Left lung (tissue), 10 donors: ENCODE data around the gene PRPSAP1. TPM values are rescaled to one million over a fixed set of nuclear protein-coding genes. Genes with fewer than 3 reads are reported as not detected.

Experiments used
- ATAC-seq: fragments of 200-7000 bp; cut with Tn5 transposase; one replicate; pipeline ENCODE4 v1.9.1; 2020; ENCODE audit warnings: moderate library complexity
- DNase-seq, 4 donors: peaks; one replicate each; pipeline ENCODE4 v3.0.0-alpha.2; 2013 to 2020
- H3K27ac ChIP-seq, 2 donors: fragments of 200-600 bp; sonication (generic) in 1 of 2; one replicate each; pipeline versions ENCODE4 v1.5.0 to v1.8.0; 2020 to 2021
- H3K27me3 ChIP-seq, 2 donors: fragments of 200-600 bp; sonication (generic) in 1 of 2; one replicate each; pipeline versions ENCODE4 v1.5.0 to v1.8.0; 2020 to 2021
- H3K36me3 ChIP-seq, 2 donors: fragments of 200-600 bp; sonication (generic) in 1 of 2; one replicate each; pipeline versions ENCODE4 v1.5.0 to v1.8.0; 2020 to 2021
- H3K4me1 ChIP-seq, 2 donors: fragments of 200-600 bp; one replicate each; pipeline ENCODE4 v1.8.0; 2021
- H3K4me3 ChIP-seq, 2 donors: fragments of 200-600 bp; sonication (generic) in 1 of 2; one replicate each; pipeline versions ENCODE4 v1.5.0 to v1.8.0; 2020 to 2021; ENCODE audit warnings: mild to moderate bottlenecking in 1 of 2
- H3K9me3 ChIP-seq, 2 donors: fragments of 200-600 bp; sonication (generic) in 1 of 2; one replicate each; pipeline versions ENCODE4 v1.5.0 to v1.8.0; 2020 to 2021
- intact Hi-C, 2 donors: fragments of 100-400 bp; cut with DNase I; formaldehyde crosslinking; loops; one replicate each; pipeline versions ENCODE4 v1.11.2 to v1.14.2; 2022
- polyA plus RNA-seq, 6 donors: library from polyadenylated mRNA; unstranded; fragments of 120-200 nt; gene quantifications; one replicate each; pipeline ENCODE4 v1.2.1, GENCODE V29; 2013; ENCODE audit not compliant: insufficient read length in 6 of 6
- total RNA-seq, 2 donors: library from RNA; stranded (reverse); fragmentation: NEBNext Ultra II Directional; extraction: Animal tissue kit (Norgen Biotek cat#: 25700); gene quantifications; one replicate each; pipeline ENCODE4 v1.2.1, GENCODE V29; 2021
- TF ChIP-seq, protein P1 (sequence below), 2 donors: fragments of 200-600 bp; sonication (generic) in 1 of 2; IDR thresholded peaks; one replicate each; pipeline versions ENCODE4 v1.5.0 to v1.8.0; 2021; ENCODE audit warnings: antibody characterized with exemption in 2 of 2
- donor health status: DM: no; HTN: yes; CAD: no.
- donor health status: DM: no; HTN: no; CAD: no.

Gene PRPSAP1
- total and polyA plus RNA-seq, 8 donors: 51.2 to 95.4 (median 81.9) TPM

DNA sequence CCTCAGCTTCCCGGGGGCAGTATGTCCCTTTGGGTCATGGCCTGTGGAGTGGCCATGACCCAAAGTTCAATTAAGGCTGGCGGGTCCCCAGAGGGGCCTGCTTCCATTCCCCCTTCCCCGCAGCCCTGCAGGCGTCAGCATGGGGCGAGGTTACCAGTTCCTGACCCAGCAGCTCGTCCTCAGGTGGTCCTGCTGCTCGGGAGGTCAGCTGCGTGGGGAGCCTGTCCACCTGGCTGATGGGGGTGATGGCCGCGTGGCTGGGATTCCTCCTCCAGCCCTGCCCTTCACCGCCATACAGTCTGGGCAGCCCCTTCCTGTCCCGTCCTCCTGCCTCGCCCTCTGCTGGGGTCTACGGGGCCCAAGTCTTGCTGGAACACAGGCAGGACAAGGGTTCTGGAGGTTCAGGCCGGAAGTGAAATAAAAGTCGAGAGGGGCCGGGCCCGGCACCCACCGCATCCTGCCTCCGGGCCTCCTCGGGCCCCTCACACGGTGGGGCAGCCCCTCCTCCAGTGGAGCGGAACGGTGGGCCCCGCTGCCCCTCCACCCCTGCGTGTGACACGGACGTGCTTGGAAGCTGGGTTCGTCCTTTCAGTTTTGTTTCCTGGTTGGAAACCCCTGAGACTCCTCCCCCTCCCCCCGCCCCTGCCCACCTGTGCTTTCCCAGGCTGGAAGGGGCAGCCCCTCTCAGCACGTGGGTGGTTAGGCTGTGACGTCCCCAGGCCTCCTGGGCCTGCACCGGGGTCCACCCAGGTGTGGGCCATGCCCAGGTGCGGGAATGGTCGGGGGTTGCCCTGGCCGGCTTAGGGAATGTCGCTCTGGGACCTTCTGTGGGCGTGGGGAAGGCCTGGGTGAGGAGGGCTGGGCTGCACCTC is 81.8 kb downstream of the PRPSAP1 start:
- TF ChIP-seq, protein P1, sequence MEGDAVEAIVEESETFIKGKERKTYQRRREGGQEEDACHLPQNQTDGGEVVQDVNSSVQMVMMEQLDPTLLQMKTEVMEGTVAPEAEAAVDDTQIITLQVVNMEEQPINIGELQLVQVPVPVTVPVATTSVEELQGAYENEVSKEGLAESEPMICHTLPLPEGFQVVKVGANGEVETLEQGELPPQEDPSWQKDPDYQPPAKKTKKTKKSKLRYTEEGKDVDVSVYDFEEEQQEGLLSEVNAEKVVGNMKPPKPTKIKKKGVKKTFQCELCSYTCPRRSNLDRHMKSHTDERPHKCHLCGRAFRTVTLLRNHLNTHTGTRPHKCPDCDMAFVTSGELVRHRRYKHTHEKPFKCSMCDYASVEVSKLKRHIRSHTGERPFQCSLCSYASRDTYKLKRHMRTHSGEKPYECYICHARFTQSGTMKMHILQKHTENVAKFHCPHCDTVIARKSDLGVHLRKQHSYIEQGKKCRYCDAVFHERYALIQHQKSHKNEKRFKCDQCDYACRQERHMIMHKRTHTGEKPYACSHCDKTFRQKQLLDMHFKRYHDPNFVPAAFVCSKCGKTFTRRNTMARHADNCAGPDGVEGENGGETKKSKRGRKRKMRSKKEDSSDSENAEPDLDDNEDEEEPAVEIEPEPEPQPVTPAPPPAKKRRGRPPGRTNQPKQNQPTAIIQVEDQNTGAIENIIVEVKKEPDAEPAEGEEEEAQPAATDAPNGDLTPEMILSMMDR (IDR thresholded peaks at IDR 0.05): no peak
- peak overlapping the region; percentile 21 to 37 for H3K4me3 ChIP-seq
- no peaks in the 10 kb centered on the region for H3K9me3 ChIP-seq
- intact Hi-C loops: no loop called here
- H3K27me3 ChIP-seq: no peaks in the 10 kb centered on the region
- ATAC-seq (peak; percentile 13), DNase-seq (peak in 1 of 4 donors; percentile 76)
- peaks cover 0 to 21% of the 10 kb centered on the region in 2 donors for H3K36me3 ChIP-seq
- peaks cover 34 to 81% of the 10 kb centered on the region in 2 donors for H3K4me1 ChIP-seq
- peak overlapping the region; percentile 27 to 78 for H3K27ac ChIP-seq

DNA sequence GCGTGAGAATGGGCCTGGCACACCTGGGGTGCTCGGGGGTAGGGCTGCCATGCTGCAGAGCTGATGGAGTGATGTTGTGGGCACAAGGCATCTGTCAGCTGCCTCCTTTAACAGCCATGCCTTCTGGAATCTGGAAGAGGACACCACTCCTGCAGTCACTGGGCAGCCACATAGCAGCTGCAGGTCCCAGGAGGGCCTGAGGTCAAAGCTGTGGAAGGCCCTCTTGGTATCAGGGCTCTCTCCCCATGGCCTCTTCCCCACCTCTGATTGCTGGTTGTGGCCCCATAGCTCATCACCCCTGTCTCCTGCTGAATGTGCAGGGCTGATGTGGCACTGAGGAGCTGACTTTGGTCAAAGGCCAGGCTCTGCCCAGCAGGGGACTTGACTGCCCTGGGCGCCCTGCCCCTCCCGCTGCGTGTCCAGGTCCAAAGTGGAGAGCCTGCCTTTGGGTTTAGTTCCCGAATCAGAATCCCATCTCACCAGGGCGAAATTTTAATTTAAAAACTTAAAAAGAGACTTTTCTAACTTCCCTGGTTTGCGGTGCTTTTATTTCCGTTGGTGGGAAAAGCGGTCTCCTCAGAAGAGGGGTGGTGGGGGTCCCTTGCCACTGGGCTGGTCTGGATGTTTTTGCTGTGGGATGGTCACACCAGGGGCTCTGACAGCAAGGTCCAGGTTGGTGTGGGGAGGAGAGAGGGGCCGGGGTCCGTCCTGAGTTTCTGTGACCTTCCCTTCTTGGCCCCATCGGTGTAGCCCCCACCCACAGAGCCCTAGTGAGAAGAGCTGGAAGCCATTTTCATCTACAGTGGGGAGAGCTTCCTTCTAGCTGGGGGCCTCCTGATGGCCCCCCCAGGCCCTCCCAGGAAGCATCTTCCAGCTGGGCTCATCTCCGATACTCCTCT is 82.7 kb downstream of the PRPSAP1 start:
- Histone ChIP-seq H3K4me1 (peaks cover 40 to 87% of the 10 kb centered on the region in 2 donors), H3K27ac (peak overlapping the region in 1 of 2 donors; percentile 78), H3K9me3 (no peaks in the 10 kb centered on the region), H3K27me3 (no peaks in the 10 kb centered on the region), H3K4me3 (peak overlapping the region in 1 of 2 donors; percentile 37), H3K36me3 (peaks cover 0 to 21% of the 10 kb centered on the region in 2 donors)
- intact Hi-C loops: no loop called here
- DNase-seq: no peak
- TF ChIP-seq, protein P1 (IDR thresholded peaks at IDR 0.05): no peak
- ATAC-seq: no peak

DNA sequence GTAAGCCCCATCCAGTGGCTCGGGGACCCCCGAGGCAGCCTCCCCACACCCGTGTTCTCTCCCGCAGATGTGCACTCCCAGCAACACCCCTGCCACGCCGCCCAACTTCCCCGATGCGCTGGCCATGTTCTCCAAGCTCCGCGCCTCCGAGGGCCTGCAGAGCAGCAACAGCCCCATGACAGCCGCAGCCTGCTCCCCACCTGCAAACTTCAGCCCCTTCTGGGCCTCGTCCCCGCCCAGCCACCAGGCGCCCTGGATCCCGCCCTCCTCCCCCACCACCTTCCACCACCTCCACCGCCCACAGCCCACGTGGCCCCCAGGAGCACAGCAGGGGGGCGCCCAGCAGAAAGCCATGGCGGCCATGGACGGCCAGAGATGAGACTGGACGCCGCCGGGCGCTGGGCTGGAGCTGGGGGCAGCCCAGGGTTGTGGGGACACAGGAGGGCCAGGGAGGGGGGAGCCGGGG is 83.6 kb downstream of the PRPSAP1 start:
- peaks cover 0 to 21% of the 10 kb centered on the region in 2 donors for H3K36me3 ChIP-seq
- no peak for ATAC-seq
- no peak for DNase-seq
- no peak overlapping the region for H3K4me3 ChIP-seq
- no peaks in the 10 kb centered on the region for H3K27me3 ChIP-seq
- peaks cover 40 to 87% of the 10 kb centered on the region in 2 donors for H3K4me1 ChIP-seq
- TF ChIP-seq, protein P1 (IDR thresholded peaks at IDR 0.05): no peak
- intact Hi-C loops: no loop called here
- peak overlapping the region in 1 of 2 donors; percentile 93 for H3K27ac ChIP-seq
- H3K9me3 ChIP-seq: no peaks in the 10 kb centered on the region

DNA sequence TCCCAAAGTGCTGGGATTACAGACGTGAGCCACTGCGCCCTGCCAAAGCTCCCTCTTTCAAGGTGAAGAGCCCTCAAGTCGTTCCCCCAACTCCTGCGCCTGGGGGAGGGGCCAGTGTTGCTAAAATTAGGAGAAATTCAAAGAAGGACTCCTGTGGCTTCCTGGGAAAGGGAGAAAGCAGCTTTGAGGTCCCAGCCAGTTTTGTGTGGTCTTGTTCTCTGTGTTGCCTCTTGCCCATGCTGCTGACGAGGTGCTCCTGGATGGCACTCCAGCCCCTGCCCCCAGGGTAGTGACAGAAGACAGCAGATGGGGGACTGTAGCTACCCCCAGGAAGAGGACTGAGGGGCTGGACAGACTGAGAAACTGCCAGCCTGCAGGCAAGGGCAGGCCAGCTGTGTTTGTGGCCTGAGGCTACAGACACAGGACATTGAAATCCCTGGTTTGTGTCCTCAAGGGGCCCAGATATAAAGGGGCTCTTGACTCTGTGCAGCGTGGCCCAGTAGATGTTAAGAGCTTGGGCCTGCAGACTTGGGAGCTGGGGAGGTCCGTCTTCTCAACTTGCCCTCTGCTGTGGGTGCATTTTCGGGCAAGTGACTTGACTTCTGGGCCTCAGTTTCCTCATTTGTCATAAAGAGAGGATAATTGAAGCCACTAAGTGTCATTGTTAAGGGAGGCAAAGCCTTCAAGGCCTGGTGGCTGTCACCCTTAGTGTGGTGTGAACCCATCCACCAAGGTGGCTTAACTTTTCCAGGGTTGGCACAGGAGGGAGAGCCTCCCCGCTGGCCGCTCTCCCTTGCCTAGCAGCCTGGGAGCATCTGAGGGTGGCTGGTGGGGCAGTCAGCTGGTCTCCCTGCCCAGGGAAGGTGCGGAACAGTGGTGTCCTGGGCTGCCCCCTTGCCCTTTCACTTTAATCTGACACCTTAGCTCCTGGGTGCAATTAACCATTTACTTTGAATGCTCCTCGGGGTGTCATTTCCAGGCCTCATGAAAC is 84.4 kb downstream of the PRPSAP1 start:
- intact Hi-C loops: no loop called here
- Histone ChIP-seq H3K27ac (peak overlapping the region; percentile 90 to 93), H3K36me3 (peaks cover 0 to 21% of the 10 kb centered on the region in 2 donors), H3K4me3 (peak overlapping the region in 1 of 2 donors; percentile 88), H3K27me3 (no peaks in the 10 kb centered on the region), H3K9me3 (no peaks in the 10 kb centered on the region), H3K4me1 (peaks cover 43 to 85% of the 10 kb centered on the region in 2 donors)
- DNase-seq (no peak), ATAC-seq (no peak)
- TF ChIP-seq, protein P1 (IDR thresholded peaks at IDR 0.05): no peak
